COLO668 (cell line): ENCODE data around the gene RPS6KB2.

ENCODE experiments used
- DNase-seq: peaks from one replicate; lab custom pipeline; 2025; ENCODE audit not compliant: unreplicated experiment; lab: John Stamatoyannopoulos, UW

Gene RPS6KB2

DNA sequence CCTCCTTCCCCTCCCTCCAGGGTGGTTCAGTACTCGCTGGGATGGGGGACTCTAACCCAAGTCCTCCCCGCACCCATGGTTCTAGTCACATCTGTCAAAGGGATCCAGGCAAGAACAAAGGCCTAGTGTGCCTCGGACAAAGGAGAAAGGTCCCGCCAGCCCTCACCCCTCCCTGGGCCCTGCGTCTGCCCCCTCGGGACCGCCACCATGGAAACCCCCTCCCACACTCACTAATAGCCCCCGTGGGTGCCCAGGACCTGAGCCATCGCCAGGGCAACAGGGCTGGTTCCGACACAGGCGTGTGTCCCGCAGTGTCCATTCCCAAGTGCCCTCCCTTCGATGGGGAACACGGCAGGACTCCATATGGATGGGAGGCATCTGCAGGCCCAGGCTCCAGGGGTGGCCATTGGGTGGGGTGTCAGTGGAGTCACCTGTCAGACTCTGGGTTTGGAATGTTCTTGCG is 17.9 kb upstream of the RPS6KB2 start:
- DNase-seq = no peak

DNA sequence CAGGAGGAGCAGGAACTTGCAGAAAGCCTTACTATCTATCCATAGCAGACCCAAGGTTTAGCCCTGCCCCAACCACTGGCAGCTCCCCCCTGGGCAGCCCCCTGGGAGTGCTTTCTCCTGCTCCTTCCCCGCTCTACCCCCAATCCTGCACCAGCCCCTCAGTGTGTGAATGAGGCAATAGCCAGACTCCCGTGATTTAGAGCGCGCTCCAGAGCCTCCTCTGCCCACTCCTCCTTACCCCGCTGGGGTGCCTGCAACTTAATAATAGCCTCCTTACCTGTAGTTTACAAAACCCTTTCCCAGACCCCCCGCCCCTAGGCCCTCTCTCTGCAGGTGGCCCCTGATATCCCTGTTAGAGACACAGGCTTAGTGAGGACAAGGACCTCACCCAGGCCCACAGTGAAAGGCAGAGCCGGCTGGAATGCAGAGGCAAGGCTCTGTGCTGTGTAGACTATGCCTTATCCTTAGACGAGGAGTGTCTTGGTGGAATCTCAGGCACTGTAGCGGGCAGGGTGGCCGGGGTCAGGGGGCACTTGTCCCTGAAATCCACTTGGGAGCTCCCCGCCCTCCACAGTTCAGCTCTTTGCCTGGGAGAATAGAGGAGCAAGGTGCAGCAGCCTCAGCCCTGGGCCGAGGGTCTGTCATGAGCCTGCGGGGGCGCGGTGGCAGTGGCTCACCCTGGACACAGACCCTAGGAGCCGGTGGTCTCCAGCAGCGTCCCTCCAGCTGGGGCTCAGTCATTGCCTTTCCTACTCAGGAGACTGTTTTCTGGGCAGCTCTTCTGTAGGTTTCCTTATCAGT is 17.1 kb upstream of the RPS6KB2 start:
- DNase-seq = no peak

DNA sequence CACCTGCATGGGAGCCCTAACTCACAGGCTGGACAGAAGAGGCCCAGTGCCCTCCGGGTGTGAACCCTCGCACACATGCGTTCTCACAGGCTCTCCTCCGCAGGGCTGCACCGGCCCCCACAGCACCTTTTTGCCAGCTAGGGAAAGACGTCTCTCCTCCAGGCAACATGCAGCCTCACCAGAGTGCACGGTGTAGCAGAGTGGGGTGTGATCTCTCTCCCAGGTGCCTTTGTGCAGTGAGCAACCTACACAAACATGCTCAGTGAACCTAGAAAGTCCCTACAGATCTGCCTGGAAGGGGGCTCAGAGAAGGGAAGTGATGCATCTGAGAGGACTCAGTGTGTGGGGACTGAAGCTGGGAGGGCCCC is 16.5 kb upstream of the RPS6KB2 start:
- no peak for DNase-seq

DNA sequence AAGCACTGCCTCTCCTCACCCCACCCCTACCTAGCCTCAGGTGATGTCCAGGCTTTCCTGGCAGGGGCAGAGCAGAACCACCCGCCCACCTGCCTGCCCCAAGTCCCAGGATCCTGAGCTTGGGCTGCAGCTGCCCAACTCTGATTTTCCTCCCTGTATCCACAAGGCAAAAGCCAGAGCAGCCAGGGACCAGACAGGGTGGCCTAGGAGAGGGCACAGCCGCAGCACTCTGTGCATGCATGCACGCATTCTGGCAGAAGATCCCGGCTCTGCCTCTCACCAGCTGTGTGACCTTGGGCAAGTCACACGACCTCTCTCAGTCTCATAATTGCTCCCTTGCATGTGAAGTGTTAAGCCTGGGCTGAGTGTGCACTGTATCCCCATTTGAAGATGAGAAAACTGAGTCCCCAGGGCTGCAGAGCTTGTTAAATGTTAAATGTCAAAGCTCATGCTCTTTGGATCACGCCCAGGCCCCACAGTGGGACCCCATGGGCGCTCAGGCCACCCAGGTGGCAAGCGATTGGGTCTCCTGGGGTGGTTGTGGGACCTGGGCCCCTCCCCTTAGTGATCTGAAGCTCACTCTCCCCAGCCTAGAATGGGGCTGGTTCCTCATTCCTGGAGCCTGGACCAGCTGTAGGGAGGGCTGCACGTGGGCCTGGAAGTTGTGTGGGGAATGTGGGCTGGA is 15.7 kb upstream of the RPS6KB2 start:
- DNase-seq = no peak

DNA sequence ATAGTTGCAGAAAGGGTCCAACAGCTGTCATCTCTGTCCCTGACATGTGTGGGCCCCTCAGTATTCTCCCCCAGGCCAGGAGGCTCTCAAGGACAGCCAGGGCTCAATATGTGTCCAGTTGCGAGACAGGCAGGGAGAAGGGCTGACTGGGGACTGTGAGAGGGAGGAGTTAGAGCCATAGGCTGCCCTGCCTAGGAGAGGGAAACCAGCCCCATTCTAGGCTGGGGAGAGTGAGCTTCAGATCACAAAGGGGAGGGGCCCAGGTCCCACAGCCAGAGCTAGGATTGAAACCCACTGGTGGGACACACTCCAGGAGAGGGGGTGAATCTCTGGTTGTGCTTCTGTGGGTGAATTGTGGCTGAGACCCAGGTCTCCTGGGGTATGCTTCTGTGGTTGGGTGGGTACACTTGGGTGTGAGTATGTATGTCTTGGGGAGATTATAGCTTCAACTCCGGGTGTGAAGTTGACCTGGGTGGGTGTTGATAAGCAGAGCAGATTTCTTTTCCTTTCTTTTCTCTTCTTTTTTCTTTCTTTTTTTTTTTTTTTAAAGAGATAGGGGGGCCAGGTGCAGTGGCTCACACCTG is 14.9 kb upstream of the RPS6KB2 start:
- DNase-seq = no peak

DNA sequence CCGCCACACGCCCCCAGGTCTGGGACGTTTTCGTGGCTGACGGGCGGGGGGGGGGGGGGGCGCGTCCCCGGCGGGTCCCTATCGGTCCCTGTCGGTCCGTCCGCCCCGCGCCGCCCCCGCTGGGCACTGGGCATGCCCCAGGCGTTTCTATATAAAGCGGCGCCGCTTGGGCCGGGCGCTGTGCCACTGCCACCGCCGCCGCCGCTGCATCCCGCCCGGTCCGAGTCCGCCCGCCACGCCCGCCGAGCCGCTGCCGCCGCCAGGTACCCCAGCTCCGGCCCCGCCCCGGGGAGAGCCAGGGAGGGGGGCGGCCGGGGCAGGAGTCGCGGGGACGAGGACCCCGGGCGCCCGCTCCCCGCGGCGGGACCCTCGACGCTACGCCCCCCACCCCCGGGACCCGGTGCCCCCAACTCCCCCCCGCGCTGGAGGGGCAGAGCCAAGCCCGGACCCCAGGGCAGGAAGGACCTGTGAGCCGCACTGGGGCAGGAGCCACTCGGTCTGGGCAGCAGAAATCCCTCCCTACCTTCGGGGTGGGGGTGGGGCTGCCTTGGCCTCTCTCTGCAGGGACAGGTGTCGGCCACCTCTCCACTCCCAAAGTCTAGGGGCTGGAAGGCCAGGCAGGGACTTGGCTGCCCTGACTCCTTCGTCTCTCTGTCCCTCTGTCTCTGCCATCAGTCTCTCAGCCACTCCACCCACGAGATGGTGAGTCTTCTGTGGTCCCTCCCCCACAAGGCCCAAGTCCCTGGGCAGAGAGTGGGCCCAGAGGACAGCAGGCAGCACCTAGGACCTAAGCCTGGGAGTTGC is 12.6 kb upstream of the RPS6KB2 start, which contains the start of gene CARNS1:
CARNS1 (plus strand) TSS at position 178 of the 804 bp plus-strand sequence; CDS start at position 700, 522 bp downstream.
- DNase-seq = peak; percentile 38

DNA sequence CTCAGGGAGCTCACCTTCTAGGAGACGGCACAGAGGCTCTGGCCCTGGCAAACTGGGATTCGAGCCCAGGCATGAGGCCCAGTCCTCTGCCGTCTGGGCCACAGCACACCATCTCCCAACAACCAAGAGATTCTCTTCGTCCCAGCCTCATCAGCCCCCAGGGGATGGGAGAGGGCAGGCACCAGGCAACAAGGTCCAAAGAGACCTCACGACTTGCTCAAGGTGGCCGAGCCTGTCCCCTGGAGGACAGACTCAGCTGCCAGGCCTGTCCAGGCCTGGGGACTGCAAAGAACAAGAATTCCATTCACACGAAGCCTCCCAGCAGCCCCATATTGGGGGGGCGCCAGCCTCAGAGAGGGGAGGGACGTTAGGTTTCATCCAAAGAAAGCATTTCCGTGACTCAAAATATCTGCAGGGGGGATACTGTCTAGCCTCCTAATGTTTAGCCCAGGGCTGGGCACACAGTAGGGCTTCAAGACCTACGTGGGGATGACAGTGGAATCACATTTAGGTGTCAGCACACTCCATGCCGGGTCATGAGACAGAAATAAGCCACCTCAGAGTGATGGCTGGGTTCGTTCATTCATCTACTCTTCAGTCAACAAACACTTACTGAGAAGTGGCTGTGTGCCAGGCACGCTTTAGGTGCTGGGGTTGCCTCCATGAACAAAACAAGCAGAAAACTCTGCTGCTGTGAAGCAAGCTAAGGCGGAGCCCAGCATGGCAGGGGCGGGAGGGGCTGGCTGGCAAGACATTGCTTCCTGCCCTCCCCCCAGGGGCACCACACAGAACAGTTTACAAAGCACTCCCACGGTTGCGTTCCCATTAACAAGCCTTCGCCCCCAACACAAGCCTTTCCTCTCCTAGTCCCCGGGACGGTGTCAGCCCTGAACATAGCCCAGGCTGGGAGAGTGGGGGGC is 11.6 kb upstream of the RPS6KB2 start:
- DNase-seq = peak; percentile 71

DNA sequence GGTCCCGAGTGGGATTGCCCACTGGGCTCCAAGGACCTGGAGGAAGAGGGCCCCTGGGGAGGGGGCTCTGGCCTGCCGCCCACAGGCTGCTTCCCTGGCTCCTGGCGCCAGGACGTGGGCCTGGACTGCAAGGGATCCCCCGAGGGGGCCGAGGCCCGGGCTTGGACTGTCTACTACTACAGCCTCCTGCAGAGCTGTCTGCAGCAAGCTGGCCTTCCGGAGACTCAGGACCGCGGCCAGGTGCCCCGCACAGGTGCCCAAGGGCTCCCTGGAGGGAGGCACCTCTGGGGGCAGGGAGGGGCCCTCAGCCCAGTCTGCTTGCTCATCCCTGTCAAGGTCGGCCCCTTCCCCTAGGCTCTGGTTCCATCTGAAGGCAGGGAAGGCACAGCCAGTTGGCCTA is 10.9 kb upstream of the RPS6KB2 start:
- no peak for DNase-seq

DNA sequence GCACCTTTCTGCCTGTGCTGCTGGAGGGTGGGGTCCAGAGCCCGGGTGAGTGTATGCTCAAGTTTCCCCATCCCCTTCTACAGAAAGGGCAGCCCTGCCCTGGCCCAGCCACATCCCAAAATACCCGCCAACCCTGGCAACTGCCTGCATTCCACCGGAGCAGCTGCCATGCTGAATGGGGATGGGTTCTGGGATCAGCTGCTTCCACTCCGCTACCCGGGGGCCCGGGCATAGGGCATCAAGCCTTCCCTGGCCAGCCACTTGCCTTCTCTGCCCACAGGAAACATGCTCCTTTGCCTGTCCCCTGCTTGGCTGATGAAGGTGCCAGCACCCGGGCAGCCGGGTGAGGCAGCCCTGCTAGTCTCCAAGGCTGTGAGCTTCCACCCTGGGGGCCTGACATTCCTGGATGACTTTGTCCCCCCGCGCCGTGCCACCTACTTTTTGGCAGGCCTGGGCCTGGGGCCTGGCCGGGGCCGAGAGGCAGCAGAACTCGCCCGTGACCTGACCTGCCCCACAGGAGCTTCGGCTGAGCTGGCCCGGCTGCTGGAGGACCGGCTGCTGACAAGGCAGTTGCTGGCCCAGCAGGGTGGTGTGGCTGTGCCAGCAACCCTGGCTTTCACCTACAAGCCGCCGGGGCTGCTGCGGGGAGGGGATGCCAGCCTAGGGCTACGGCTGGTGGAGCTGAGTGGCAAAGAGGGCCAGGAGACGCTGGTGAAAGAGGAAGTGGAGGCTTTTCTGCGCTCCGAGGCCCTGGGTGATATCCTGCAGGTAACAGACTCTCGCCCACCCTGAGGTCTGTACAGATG is 9.6 kb upstream of the RPS6KB2 start:
- DNase-seq = no peak

DNA sequence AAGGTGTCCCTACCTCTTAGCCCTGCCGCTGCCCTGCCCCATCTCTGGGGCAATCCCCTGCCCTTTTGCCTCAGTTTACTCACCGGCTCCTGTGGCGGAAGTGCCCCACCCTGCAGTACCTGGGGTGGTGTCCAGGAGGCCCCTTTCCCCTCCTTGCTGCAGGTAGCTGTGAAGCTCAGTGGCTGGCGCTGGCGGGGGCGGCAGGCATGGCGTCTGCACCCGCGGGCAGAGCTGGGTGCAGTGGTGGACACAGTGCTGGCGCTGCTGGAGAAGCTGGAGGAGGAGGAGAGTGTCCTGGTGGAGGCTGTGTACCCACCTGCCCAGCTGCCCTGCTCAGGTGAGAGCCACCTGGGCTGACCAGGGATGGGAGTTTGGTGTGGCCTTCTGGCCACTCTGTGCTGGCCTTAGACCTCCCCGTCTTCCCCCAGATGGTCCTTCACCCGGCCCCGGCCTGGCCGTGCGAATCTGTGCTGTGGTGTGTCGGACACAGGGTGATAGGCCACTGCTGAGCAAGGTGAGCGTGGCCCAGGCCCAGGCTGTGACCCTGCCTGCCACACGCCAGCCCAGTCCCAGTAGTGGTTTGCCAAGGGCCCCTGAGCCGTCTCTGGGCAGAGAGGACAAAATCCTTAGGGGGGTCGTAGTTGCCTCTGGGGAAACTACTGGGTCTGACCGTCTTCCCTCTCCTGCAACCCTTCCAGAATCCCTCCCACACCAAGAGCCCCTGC is 8.8 kb upstream of the RPS6KB2 start:
- no peak for DNase-seq

DNA sequence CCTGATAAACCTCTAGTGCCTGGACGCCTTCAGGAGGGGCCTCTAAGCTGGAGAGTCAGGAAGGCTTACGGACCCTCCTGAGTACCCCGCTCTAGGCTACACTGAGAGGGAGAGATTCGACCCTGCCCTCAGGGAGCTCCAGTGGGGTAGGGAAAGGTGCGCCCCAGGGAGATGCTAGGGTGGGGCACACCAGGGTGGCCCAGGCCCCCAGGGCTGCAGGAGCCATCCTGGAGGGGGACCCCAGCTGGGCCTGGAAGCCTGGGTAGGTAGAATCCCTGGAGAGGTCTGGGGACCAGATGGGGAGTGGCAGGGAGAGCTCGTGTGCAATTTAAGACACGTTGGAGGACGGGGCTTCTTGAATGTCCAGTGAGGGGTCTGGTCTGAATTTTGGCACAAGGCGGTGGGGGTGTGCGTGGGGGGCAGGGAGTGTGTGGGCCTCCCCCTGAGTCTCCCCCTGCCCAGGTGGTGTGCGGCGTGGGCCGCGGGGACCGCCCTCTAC is 8.1 kb upstream of the RPS6KB2 start:
- no peak for DNase-seq

DNA sequence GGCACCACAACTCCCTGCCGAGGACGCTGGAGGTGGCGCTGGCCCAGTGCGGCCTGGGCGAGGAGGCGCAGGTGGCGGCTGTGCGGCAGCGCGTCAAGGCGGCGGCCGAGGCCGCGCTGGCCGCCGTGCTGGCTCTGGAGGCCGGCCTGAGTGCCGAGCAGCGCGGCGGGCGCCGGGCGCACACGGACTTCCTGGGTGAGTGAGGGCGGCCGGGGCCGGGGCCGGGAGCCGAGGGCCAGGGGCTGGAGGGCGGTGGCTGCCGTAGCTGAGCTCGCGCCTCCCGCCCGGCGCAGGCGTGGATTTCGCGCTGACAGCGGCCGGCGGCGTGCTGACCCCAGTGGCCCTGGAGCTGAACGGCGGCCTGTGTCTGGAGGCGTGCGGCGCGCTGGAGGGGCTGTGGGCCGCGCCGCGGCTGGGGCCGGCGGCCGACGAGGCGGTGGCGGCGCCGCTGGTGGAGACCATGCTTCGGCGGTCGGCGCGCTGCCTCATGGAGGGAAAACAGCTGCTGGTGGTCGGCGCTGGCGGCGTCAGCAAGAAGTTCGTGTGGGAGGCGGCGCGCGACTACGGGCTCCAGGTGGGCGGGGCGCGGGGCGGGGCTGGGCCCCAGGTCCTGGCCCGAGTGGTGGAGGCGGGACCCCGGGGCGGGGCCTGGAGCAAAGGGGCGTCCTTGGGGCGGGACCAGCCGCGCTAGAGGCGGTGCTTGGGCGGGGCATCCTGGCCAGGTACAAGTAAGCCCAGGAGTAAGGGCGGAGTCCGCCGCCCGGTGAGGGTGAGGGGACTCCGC is 7.5 kb upstream of the RPS6KB2 start:
- peak; percentile 97 for DNase-seq

DNA sequence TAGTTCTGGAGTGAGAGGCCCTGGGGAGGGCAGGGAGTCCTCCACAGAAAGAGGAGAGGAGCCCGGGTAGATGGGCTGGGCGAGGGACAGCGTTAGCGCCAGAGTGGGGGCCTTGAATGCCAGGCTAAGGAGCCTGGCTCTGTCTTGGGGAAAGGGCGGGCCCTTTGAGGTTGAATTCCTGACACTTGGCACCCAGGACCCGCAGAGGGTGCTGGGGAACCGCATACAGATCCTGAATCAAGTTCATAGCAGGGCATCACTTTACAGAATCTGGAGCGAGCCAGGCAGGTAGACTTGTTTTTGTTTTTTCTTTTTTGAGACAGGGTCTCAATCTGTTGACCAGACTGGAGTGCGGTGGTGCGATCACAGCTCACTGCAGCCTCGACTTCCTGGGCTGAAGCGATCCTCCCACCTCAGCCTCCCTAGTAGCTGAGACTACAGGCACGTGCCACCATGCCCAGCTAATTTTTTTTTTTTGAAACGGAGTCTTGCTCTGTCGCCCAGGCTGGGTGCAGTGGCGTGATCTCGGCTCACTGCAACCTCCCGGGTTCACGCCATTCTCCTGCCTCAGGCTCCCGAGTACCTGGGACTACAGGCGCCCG is 6.8 kb upstream of the RPS6KB2 start:
- DNase-seq = no peak

DNA sequence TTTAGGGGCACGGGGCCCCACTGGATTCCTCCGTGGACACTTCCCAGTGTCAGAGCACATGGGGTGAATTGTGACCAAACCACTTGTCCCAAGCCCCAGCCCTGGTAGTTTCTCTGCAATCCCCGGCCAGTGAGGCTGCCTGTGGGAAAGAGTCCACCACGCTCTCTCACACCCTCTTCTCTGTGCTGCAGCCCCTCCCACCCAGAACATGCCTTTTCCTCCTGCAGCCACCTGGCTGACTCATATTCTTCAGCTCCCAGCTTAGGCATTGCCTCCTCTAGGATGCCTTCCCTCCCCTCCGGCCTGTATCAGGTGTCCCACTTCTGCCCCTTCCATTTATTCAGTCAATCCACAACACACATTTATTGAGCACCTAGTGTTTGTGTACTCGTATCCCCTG is 5.4 kb upstream of the RPS6KB2 start:
- peak; percentile 18 for DNase-seq

DNA sequence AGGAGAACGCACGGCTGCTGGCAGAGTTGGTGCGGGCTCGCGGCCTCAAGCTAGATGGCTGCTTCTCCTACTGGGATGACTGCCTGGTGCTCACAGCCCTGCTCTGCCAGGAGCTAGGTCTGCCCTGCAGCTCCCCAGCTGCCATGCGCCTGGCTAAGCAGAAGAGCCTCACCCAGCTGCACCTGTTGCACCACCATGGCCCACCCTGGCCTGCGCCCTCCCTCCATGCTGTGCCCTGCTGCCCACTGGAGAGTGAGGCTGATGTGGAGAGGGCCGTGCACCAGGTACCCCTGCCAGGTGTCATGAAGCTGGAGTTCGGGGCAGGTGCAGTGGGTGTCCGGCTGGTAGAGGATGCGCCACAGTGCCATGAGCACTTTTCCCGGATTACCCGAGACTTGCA is 4.8 kb upstream of the RPS6KB2 start:
- no peak for DNase-seq

DNA sequence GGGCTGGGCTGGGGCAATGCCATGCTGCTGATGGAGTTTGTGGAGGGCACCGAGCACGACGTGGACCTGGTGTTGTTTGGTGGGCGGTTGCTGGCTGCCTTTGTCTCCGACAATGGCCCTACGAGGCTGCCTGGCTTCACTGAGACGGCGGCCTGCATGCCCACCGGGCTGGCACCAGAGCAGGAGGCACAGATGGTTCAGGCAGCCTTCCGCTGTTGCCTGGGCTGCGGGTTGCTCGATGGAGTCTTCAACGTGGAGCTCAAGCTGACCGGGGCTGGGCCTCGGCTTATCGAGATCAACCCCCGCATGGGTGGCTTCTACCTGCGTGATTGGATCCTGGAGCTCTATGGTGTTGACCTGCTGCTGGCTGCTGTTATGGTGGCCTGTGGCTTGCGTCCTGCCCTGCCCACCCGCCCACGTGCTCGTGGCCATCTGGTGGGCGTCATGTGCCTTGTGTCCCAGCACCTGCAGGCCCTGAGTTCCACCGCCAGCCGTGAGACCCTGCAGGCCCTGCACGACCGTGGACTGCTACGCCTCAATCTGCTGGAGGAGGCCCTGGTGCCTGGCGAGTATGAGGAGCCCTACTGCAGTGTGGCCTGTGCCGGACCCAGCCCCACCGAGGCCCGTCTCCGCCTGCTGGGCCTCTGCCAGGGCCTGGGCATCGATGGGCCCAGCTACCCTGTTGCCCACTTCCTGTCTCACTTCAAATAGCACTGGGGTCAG is 4.2 kb upstream of the RPS6KB2 start:
- no peak for DNase-seq
